GM12878 (cell line): ENCODE measurements around the gene BORCS5. TPM values are rescaled to one million over a fixed set of nuclear protein-coding genes. Genes with fewer than 3 reads are reported as not detected.

ENCODE experiments used
- ATF7 ChIP-seq: fragments of 450-650 bp; IDR thresholded peaks from 2 replicates; pipeline ENCODE4 v1.6.1; 2016; ENCODE audit warnings: low read depth, mild to moderate bottlenecking
- EED ChIP-seq: sonication (generic); IDR thresholded peaks from 2 replicates; pipeline ENCODE4 v1.6.1; 2016; ENCODE audit warnings: antibody characterized with exemption, low read depth
- ELK1 ChIP-seq: IDR thresholded peaks from 2 replicates; pipeline ENCODE4 v1.6.1; 2012; ENCODE audit warnings: low read depth, low read length, improper control_type of control experiment
- MTA2 ChIP-seq: fragments of 450-650 bp; IDR thresholded peaks from 2 replicates; pipeline ENCODE4 v1.6.1; 2016; ENCODE audit warnings: low read depth, mild to moderate bottlenecking, moderate library complexity
- NFYA ChIP-seq: IDR thresholded peaks from 2 replicates; pipeline ENCODE4 v1.6.1; 2011; ENCODE audit warnings: low read depth, mild to moderate bottlenecking, low read length, improper control_type of control experiment, borderline replicate concordance
- RCOR1 ChIP-seq: conservative IDR thresholded peaks from 2 replicates; pipeline ENCODE4 v1.6.1; 2012; ENCODE audit warnings: low read depth, low read length, improper control_type of control experiment
- RELB ChIP-seq: fragments of 450-650 bp; IDR thresholded peaks from 2 replicates; pipeline ENCODE4 v1.6.1; 2017; ENCODE audit warnings: low read depth, mild to moderate bottlenecking, moderate library complexity
- SMAD5 ChIP-seq: IDR thresholded peaks from 2 replicates; pipeline ENCODE4 v1.6.1; 2016; ENCODE audit warnings: antibody characterized with exemption, low read depth
- SMARCA5 ChIP-seq: fragments of 450-650 bp; IDR thresholded peaks from 2 replicates; pipeline ENCODE4 v1.6.1; 2017; ENCODE audit warnings: mild to moderate bottlenecking
- USF2 ChIP-seq: IDR thresholded peaks from 2 replicates; pipeline ENCODE4 v1.6.1; 2011; ENCODE audit warnings: low read depth, low read length, improper control_type of control experiment, borderline replicate concordance
- WRNIP1 ChIP-seq: IDR thresholded peaks from 2 replicates; pipeline ENCODE4 v1.6.1; 2011; ENCODE audit warnings: low read depth, low read length, improper control_type of control experiment, borderline replicate concordance
- ZNF622 ChIP-seq: fragments of 450-650 bp; IDR thresholded peaks from 2 replicates; pipeline ENCODE4 v1.6.1; 2017; ENCODE audit warnings: mild to moderate bottlenecking, inconsistent platforms
- polyA plus RNA-seq, 11 experiments: library from polyadenylated mRNA; depleted of rRNA in 4 of 11; unstranded in 6 of 11; stranded (reverse) in 5 of 11; fragments of >200 nt; fragmentation: Nextera tagmentation in 4 of 11; fragmentation: Illumina TruSeq in 1 of 11; extraction: Ambion mirVana in 4 of 11; extraction: Trizol in 1 of 11; gene quantifications; 1 replicate in 1 of 11; 2 replicates in 10 of 11; pipeline versions ENCODE4 v1.2.1 to v1.2.3, GENCODE V29; 2011 to 2016; ENCODE audit warnings: inconsistent platforms in 2 of 11, missing spikeins in 2 of 11, low read depth in 1 of 11
- total RNA-seq, 4 experiments: library from RNA; depleted of rRNA in 3 of 4; stranded (reverse); fragments of >200 nt in 3 of 4; fragmentation: Illumina TruSeq in 1 of 4; extraction: Trizol in 1 of 4; gene quantifications; 2 replicates each; pipeline versions ENCODE4 v1.2.1 to v1.2.3, GENCODE V29; 2013 to 2021
- TF ChIP-seq, protein P1 (sequence below): fragments of 450-650 bp; IDR thresholded peaks from 2 replicates; pipeline ENCODE4 v1.6.1; 2016; ENCODE audit warnings: mild to moderate bottlenecking
- TF ChIP-seq, protein P2 (sequence below): IDR thresholded peaks from 2 replicates; pipeline ENCODE4 v1.6.1; 2011; ENCODE audit warnings: borderline replicate concordance, low read depth, mild to moderate bottlenecking, moderate library complexity, low read length; ENCODE audit not compliant: insufficient read depth, poor library complexity, severe bottlenecking
- TF ChIP-seq, protein P3 (sequence below): fragments of 450-650 bp; IDR thresholded peaks from 2 replicates; pipeline ENCODE4 v1.6.1; 2017; ENCODE audit warnings: antibody characterized with exemption, mild to moderate bottlenecking, moderate library complexity
- TF ChIP-seq, protein P4 (sequence below): fragments of 450-650 bp; conservative IDR thresholded peaks from 2 replicates; pipeline ENCODE4 v1.6.1; 2017; ENCODE audit warnings: mild to moderate bottlenecking, moderate library complexity
- TF ChIP-seq, protein P5 (sequence below): IDR thresholded peaks from 2 replicates; pipeline ENCODE4 v1.6.1; 2012; ENCODE audit warnings: low read length, inconsistent platforms

BORCS5 gene
- total and polyA plus RNA-seq, 10 of the 15 experiments (the other 5 are each of a cell fraction or from before 2014, with no cell fraction given), result 1.4 to 39.7 (median 16.1) TPM

- TF ChIP-seq RELB (peak; percentile 69), EED (no peak), RCOR1 (no peak), USF2 (no peak), MTA2 (peak; percentile 36; the same call in 1 of the 2 replicates), SMAD5 (no peak), ZNF622 (no peak), NFYA (no peak), ATF7 (no peak), ELK1 (no peak), WRNIP1 (no peak), SMARCA5 (no peak)
- TF ChIP-seq, protein P1, sequence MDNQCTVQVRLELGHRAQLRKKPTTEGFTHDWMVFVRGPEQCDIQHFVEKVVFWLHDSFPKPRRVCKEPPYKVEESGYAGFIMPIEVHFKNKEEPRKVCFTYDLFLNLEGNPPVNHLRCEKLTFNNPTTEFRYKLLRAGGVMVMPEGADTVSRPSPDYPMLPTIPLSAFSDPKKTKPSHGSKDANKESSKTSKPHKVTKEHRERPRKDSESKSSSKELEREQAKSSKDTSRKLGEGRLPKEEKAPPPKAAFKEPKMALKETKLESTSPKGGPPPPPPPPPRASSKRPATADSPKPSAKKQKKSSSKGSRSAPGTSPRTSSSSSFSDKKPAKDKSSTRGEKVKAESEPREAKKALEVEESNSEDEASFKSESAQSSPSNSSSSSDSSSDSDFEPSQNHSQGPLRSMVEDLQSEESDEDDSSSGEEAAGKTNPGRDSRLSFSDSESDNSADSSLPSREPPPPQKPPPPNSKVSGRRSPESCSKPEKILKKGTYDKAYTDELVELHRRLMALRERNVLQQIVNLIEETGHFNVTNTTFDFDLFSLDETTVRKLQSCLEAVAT, result no peak
- TF ChIP-seq, protein P2, sequence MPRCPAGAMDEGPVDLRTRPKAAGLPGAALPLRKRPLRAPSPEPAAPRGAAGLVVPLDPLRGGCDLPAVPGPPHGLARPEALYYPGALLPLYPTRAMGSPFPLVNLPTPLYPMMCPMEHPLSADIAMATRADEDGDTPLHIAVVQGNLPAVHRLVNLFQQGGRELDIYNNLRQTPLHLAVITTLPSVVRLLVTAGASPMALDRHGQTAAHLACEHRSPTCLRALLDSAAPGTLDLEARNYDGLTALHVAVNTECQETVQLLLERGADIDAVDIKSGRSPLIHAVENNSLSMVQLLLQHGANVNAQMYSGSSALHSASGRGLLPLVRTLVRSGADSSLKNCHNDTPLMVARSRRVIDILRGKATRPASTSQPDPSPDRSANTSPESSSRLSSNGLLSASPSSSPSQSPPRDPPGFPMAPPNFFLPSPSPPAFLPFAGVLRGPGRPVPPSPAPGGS, result no peak
- TF ChIP-seq, protein P3, sequence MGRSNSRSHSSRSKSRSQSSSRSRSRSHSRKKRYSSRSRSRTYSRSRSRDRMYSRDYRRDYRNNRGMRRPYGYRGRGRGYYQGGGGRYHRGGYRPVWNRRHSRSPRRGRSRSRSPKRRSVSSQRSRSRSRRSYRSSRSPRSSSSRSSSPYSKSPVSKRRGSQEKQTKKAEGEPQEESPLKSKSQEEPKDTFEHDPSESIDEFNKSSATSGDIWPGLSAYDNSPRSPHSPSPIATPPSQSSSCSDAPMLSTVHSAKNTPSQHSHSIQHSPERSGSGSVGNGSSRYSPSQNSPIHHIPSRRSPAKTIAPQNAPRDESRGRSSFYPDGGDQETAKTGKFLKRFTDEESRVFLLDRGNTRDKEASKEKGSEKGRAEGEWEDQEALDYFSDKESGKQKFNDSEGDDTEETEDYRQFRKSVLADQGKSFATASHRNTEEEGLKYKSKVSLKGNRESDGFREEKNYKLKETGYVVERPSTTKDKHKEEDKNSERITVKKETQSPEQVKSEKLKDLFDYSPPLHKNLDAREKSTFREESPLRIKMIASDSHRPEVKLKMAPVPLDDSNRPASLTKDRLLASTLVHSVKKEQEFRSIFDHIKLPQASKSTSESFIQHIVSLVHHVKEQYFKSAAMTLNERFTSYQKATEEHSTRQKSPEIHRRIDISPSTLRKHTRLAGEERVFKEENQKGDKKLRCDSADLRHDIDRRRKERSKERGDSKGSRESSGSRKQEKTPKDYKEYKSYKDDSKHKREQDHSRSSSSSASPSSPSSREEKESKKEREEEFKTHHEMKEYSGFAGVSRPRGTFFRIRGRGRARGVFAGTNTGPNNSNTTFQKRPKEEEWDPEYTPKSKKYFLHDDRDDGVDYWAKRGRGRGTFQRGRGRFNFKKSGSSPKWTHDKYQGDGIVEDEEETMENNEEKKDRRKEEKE, result no peak
- TF ChIP-seq, protein P4, sequence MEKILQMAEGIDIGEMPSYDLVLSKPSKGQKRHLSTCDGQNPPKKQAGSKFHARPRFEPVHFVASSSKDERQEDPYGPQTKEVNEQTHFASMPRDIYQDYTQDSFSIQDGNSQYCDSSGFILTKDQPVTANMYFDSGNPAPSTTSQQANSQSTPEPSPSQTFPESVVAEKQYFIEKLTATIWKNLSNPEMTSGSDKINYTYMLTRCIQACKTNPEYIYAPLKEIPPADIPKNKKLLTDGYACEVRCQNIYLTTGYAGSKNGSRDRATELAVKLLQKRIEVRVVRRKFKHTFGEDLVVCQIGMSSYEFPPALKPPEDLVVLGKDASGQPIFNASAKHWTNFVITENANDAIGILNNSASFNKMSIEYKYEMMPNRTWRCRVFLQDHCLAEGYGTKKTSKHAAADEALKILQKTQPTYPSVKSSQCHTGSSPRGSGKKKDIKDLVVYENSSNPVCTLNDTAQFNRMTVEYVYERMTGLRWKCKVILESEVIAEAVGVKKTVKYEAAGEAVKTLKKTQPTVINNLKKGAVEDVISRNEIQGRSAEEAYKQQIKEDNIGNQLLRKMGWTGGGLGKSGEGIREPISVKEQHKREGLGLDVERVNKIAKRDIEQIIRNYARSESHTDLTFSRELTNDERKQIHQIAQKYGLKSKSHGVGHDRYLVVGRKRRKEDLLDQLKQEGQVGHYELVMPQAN, result no peak
- TF ChIP-seq, protein P5, sequence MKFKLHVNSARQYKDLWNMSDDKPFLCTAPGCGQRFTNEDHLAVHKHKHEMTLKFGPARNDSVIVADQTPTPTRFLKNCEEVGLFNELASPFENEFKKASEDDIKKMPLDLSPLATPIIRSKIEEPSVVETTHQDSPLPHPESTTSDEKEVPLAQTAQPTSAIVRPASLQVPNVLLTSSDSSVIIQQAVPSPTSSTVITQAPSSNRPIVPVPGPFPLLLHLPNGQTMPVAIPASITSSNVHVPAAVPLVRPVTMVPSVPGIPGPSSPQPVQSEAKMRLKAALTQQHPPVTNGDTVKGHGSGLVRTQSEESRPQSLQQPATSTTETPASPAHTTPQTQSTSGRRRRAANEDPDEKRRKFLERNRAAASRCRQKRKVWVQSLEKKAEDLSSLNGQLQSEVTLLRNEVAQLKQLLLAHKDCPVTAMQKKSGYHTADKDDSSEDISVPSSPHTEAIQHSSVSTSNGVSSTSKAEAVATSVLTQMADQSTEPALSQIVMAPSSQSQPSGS, result no peak
Observed at GRCh38 chr12:12428047-12428446, 71.2 kb downstream of the BORCS5 start (continued).
